ENCODE results near the gene TMEM253. TPM values are rescaled to one million over a fixed set of nuclear protein-coding genes. Genes with fewer than 3 reads are reported as not detected.

The TMEM253 gene
- total and polyA plus RNA-seq, 2 experiments from 2014 or later: 4.9 to 5.4 TPM

DNA sequence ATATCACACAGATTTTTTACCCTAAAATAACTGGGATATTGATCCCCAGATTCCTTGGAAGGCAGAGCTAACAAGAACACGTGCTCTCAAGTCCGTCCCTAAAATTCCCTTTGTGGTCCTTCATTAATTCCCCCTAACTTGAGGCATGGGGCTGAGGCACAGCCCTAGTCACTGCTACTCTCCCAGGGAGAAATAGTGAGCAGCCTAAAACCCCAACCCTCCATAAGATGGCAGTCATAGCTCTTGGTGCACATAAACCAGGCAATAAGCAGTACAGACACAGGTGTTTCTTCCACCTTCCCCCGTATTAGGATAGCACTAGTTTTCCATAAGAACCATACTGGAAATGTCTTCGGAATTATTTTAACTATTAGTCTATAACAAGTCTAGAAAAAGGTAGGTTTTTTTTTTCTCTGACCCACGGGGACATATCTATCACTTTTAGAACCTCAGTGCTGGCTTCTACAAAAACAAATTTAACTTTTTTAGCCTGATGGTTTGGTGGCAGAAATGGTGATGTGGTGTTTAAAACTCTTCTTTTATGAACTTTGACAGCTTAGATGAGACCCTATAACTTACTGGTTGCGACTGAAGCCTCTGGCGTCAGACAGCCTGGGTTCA is 33.9 kb upstream of the TMEM253 start:
- Histone ChIP-seq H3K79me2 (peaks cover 3% of the 10 kb centered on the region), H3K4me1 (ENCODE audit: insufficient read depth) (peaks cover 19% of the 10 kb centered on the region), H3K9me2 (replicated peaks; ENCODE audit: insufficient read depth) (no peaks in the 10 kb centered on the region), H2AFZ (no peak overlapping the region), H3K36me3 (replicated peaks; ENCODE audit: insufficient read depth, low read depth) (no peaks in the 10 kb centered on the region), H3K9me3 (ENCODE audit: low read depth) (no peaks in the 10 kb centered on the region), H4K20me1 (ENCODE audit: insufficient read depth, poor library complexity, severe bottlenecking) (no peaks in the 10 kb centered on the region), H3K27me3 (no peaks in the 10 kb centered on the region), H3K27ac (no peak overlapping the region), H3K4me3 (no peak overlapping the region), H3K4me2 (no peak overlapping the region)
- TF ChIP-seq EZH2phosphoT487 (IDR thresholded peaks at IDR 0.05; ENCODE audit: low read depth, severe bottlenecking, unreplicated experiment): no peak
- TF ChIP-seq, protein P1, sequence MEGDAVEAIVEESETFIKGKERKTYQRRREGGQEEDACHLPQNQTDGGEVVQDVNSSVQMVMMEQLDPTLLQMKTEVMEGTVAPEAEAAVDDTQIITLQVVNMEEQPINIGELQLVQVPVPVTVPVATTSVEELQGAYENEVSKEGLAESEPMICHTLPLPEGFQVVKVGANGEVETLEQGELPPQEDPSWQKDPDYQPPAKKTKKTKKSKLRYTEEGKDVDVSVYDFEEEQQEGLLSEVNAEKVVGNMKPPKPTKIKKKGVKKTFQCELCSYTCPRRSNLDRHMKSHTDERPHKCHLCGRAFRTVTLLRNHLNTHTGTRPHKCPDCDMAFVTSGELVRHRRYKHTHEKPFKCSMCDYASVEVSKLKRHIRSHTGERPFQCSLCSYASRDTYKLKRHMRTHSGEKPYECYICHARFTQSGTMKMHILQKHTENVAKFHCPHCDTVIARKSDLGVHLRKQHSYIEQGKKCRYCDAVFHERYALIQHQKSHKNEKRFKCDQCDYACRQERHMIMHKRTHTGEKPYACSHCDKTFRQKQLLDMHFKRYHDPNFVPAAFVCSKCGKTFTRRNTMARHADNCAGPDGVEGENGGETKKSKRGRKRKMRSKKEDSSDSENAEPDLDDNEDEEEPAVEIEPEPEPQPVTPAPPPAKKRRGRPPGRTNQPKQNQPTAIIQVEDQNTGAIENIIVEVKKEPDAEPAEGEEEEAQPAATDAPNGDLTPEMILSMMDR (IDR thresholded peaks at IDR 0.05; ENCODE audit: poor library complexity): peak; percentile 19
- WGBS (ENCODE audit: low lambda C conversion rate, missing lambda C conversion rate): 76% methylated on average over 7 of the region's 7 CpGs
- DNase-seq (ENCODE audit: low spot score): no peak

DNA sequence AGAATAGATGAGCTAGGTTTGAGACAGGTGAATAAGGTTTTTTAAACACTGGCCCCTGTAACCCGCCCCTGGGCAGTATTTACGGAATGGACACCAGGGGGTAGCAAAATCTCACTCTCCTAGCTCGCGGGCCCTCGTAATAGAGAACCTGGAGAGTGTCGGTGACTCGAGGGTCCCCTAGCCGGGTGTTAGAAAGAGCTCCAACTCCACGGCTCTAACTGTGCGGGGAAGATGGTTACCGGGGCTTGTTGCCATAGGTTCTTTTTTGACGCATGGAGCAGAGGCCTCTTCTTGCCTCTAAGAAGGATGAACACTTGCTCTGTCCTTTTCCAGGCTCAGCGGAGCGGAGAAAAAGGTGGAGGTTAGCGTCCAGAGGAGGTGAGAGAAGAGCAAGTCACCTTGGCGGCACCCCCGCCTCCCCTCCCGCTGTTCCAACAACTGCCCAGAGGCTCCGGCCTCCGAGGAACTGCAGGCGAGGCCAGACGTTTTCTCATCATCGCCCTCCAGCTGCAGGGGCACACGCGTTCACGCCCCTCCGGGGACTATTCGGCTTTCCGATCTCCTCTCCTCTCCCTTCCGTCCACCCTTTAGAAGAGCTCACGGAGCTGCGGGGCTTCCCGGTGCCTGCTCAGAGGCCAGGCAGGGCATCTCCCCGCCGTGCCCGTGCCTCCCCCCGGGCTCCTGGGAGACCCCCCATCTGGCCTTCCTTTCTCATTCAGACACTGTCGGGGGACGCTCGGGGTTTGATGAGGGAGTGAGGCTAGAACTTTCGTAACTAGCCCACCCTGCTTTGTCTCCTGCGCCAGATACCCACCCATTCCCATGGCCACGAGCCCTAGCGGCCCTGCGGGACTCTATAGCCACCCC is 32.1 kb upstream of the TMEM253 start:
- H3K4me3 ChIP-seq: peak overlapping the region; percentile 99
- peaks cover 4% of the 10 kb centered on the region for H4K20me1 ChIP-seq (ENCODE audit: insufficient read depth, poor library complexity, severe bottlenecking)
- H3K4me2 ChIP-seq: peak overlapping the region; percentile 92
- 7% methylated on average over 42 of the region's 45 CpGs for WGBS (ENCODE audit: low lambda C conversion rate, missing lambda C conversion rate)
- peak; percentile 80 for DNase-seq (ENCODE audit: low spot score)
- peak overlapping the region; percentile 93 for H2AFZ ChIP-seq
- TF ChIP-seq EZH2 (IDR thresholded peaks at IDR 0.05; ENCODE audit: borderline replicate concordance) (no peak), EZH2phosphoT487 (IDR thresholded peaks at IDR 0.05; ENCODE audit: low read depth, severe bottlenecking, unreplicated experiment) (no peak)
- TF ChIP-seq, protein P1 (IDR thresholded peaks at IDR 0.05; ENCODE audit: poor library complexity): peak; percentile 55
- H3K79me2 ChIP-seq: peaks cover 19% of the 10 kb centered on the region
- H3K9me2 ChIP-seq (replicated peaks; ENCODE audit: insufficient read depth): no peaks in the 10 kb centered on the region
- H3K36me3 ChIP-seq (replicated peaks; ENCODE audit: insufficient read depth, low read depth): no peaks in the 10 kb centered on the region
- no peaks in the 10 kb centered on the region for H3K27me3 ChIP-seq
- peak overlapping the region; percentile 96 for H3K27ac ChIP-seq
- no peaks in the 10 kb centered on the region for H3K9me3 ChIP-seq (ENCODE audit: low read depth)
- peaks cover 16% of the 10 kb centered on the region for H3K4me1 ChIP-seq (ENCODE audit: insufficient read depth)

DNA sequence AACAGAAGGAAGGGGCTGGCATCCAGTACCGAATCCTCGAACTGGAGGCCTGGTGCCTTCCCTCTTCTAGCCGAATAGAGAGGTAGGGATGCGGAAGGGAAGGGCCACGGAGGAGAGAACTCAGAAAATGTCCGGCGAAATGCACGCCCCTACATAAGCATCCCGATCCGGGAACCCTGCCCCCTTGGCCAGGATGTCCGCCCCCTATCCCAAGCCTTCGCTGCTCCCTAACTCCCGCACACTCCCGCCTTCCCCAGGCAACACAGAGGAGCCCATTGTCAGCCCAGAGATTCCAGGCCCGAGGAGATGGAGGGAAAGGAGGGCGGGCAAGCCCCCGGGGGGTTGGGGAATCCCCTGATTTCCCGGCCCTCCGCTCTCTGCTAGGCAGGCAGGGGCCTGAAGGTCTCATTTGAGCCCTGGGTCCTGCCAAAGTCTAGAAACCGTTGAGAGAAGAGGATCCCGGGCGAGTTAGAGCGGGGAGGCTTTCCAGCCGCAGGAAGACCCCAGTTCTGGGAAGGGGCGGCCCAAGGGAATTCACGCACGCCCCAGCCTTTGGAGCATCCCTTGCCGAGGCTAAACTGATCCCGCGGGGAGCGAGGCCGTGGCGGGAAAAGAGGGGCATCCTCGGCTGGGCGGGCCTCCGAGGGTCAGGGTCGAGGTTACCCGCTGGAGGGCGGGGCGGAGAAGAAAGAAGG is 31.3 kb upstream of the TMEM253 start:
- Histone ChIP-seq H4K20me1 (ENCODE audit: insufficient read depth, poor library complexity, severe bottlenecking) (peaks cover 5% of the 10 kb centered on the region), H3K27ac (peak overlapping the region; percentile 96), H2AFZ (peak overlapping the region; percentile 93), H3K9me3 (ENCODE audit: low read depth) (no peaks in the 10 kb centered on the region), H3K4me2 (peak overlapping the region; percentile 92), H3K9me2 (replicated peaks; ENCODE audit: insufficient read depth) (no peaks in the 10 kb centered on the region), H3K27me3 (no peaks in the 10 kb centered on the region), H3K79me2 (peaks cover 27% of the 10 kb centered on the region), H3K4me1 (ENCODE audit: insufficient read depth) (peaks cover 16% of the 10 kb centered on the region), H3K4me3 (peak overlapping the region; percentile 99), H3K36me3 (replicated peaks; ENCODE audit: insufficient read depth, low read depth) (no peaks in the 10 kb centered on the region)
- WGBS (ENCODE audit: low lambda C conversion rate, missing lambda C conversion rate): 3% methylated on average over 31 of the region's 40 CpGs
- TF ChIP-seq, protein P1 (IDR thresholded peaks at IDR 0.05; ENCODE audit: poor library complexity): no peak
- TF ChIP-seq EZH2 (IDR thresholded peaks at IDR 0.05; ENCODE audit: borderline replicate concordance) (no peak), EZH2phosphoT487 (IDR thresholded peaks at IDR 0.05; ENCODE audit: low read depth, severe bottlenecking, unreplicated experiment) (no peak)
- peak; percentile 55 for DNase-seq (ENCODE audit: low spot score)

Data from hepatocyte (in vitro differentiated cells).